Heart right ventricle (tissue), 16 donors: ENCODE data around the gene KRTAP4-8. TPM values are rescaled to one million over a fixed set of nuclear protein-coding genes. Genes with fewer than 3 reads are reported as not detected.
"Not testable (repeated sequence)": the region's sequence is repeated elsewhere in the genome, so short reads cannot be mapped to it uniquely, and the experiment has no call there.

Experiments used
- ATAC-seq, 8 donors: fragments of 200-7000 bp; cut with Tn5 transposase; one replicate each; pipeline ENCODE4 v1.9.1; 2020; ENCODE audit warnings: mild to moderate bottlenecking in 8 of 8, moderate library complexity in 8 of 8, moderate number of reproducible peaks in 1 of 8
- DNase-seq, 2 donors: peaks; one replicate each; pipeline ENCODE4 v3.0.0-alpha.2; 2020
- H3K27ac ChIP-seq, 10 donors: fragments of 200-600 bp; sonication (generic) in 2 of 10; one replicate each; pipeline versions ENCODE4 v1.5.0 to v1.8.0; 2020 to 2022; ENCODE audit warnings: mild to moderate bottlenecking in 3 of 10
- H3K27me3 ChIP-seq, 7 donors: fragments of 200-600 bp; one replicate each; pipeline ENCODE4 v1.8.0; 2021 to 2022; ENCODE audit warnings: mild to moderate bottlenecking in 2 of 7
- H3K36me3 ChIP-seq, 9 donors: fragments of 200-600 bp; sonication (generic) in 1 of 9; one replicate each; pipeline versions ENCODE4 v1.5.0 to v1.8.0; 2020 to 2022; ENCODE audit warnings: mild to moderate bottlenecking in 2 of 9
- H3K4me1 ChIP-seq, 9 donors: fragments of 200-600 bp; sonication (generic) in 1 of 9; one replicate each; pipeline versions ENCODE4 v1.5.0 to v1.8.0; 2020 to 2022; ENCODE audit warnings: mild to moderate bottlenecking in 4 of 9
- H3K4me3 ChIP-seq, 10 donors: fragments of 200-600 bp; sonication (generic) in 2 of 10; one replicate each; pipeline versions ENCODE4 v1.5.0 to v1.8.0; 2020 to 2022; ENCODE audit warnings: mild to moderate bottlenecking in 7 of 10, moderate library complexity in 2 of 10
- H3K9me3 ChIP-seq, 11 donors: fragments of 200-600 bp in 10 of 11; sonication (generic) in 2 of 11; one replicate each; pipeline versions ENCODE4 v1.5.0 to v1.8.0; 2013 to 2022; ENCODE audit warnings: mild to moderate bottlenecking in 2 of 11, control low read depth in 1 of 11, moderate library complexity in 1 of 11
- WGBS, 2 donors: extraction: QIAGEN DNeasy Blood & Tissue Kit; methylation state at CpG; one replicate each; pipeline ENCODE4 v1.1.7; 2013; ENCODE audit warnings: inconsistent platforms in 1 of 2; 5-methylcytosine and 5-hydroxymethylcytosine counted together
- intact Hi-C, 10 donors: fragments of 100-400 bp; cut with DNase I; formaldehyde crosslinking; loops; one replicate each; pipeline versions ENCODE4 v1.11.1 to v1.14.2; 2022
- polyA plus RNA-seq, 2 donors: library from polyadenylated mRNA; stranded (reverse); fragments of 200-250 nt; gene quantifications; one replicate each; pipeline ENCODE4 v1.2.3, GENCODE V29; 2013
- total RNA-seq, 10 donors: library from RNA; stranded (reverse); fragmentation: NEBNext Ultra II Directional in 3 of 10; extraction: Animal tissue kit (Norgen Biotek cat#: 25700) in 3 of 10; gene quantifications; one replicate each; pipeline versions ENCODE4 v1.2.1 to v1.2.4, GENCODE V29; 2021 to 2023
- TF ChIP-seq, protein P1 (sequence below), 9 donors: fragments of 200-600 bp; sonication (generic) in 2 of 9; IDR thresholded peaks; one replicate each; pipeline versions ENCODE4 v1.5.0 to v1.8.0; 2021 to 2022; ENCODE audit warnings: antibody characterized with exemption in 9 of 9, mild to moderate bottlenecking in 5 of 9, moderate library complexity in 1 of 9
- donor health status: Arrhythmogenic right ventricular cardiomyopathy.
- donor health status: ischemic (EF 13 %, LVEDD 7.1; RV severe dilation, severe dysfunction).
- donor health status: healthy with polysubstance abuse.
- donor health status: DM: no; HTN: yes; CAD: no.
- donor health status: DM: no; HTN: no; CAD: no.
- donor health status: ischemic (EF 25% LVEDD 6.9; RV normal size, moderate dysfunction).
- donor health status: ischemic (EF 25% LVEDD 5.7; RV mildly dilated, moderate dysfunction).
- donor health status: healthy.
- donor health status: DM: yes; HTN: yes; CAD: no.
- donor health status: Ischemic cardiomyopathy.
- donor health status: ischemic (EF 35%, LVEDD 5.7; RV mildly dilated, moderate dysfunction).
- donor health status: nonischemic (EF 11% LVEDD 7.7; RV severe dilation, severe dysfunction).
- donor health status: DM: yes; HTN: yes; CAD: no.
- donor health status: PGD.
- donor health status: ischemic (EF 29% LVEDD 5.4; RV normal size, mild dysfunction).
- donor health status: nonischemic (EF 23%, LVEDD 6.1; RV moderate dilation, normal function).

KRTAP4-8 gene
- total and polyA plus RNA-seq, 12 donors: not detected

- TF ChIP-seq, protein P1, sequence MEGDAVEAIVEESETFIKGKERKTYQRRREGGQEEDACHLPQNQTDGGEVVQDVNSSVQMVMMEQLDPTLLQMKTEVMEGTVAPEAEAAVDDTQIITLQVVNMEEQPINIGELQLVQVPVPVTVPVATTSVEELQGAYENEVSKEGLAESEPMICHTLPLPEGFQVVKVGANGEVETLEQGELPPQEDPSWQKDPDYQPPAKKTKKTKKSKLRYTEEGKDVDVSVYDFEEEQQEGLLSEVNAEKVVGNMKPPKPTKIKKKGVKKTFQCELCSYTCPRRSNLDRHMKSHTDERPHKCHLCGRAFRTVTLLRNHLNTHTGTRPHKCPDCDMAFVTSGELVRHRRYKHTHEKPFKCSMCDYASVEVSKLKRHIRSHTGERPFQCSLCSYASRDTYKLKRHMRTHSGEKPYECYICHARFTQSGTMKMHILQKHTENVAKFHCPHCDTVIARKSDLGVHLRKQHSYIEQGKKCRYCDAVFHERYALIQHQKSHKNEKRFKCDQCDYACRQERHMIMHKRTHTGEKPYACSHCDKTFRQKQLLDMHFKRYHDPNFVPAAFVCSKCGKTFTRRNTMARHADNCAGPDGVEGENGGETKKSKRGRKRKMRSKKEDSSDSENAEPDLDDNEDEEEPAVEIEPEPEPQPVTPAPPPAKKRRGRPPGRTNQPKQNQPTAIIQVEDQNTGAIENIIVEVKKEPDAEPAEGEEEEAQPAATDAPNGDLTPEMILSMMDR (IDR thresholded peaks at IDR 0.05): no peak
- intact Hi-C loops: loop anchor here in 1 of 10 donors (10.0 kb wide), 1 partner anchor 63 kb away; the partner anchor contains the start of genes KRTAP4-1 and KRTAP9-1
- H3K27me3 ChIP-seq: peaks cover 0 to 31% (median 8%) of the 10 kb centered on the region in 7 donors
Observed at GRCh38 chr17:41121742-41122141, 23.8 kb upstream of the KRTAP4-8 start.

DNA sequence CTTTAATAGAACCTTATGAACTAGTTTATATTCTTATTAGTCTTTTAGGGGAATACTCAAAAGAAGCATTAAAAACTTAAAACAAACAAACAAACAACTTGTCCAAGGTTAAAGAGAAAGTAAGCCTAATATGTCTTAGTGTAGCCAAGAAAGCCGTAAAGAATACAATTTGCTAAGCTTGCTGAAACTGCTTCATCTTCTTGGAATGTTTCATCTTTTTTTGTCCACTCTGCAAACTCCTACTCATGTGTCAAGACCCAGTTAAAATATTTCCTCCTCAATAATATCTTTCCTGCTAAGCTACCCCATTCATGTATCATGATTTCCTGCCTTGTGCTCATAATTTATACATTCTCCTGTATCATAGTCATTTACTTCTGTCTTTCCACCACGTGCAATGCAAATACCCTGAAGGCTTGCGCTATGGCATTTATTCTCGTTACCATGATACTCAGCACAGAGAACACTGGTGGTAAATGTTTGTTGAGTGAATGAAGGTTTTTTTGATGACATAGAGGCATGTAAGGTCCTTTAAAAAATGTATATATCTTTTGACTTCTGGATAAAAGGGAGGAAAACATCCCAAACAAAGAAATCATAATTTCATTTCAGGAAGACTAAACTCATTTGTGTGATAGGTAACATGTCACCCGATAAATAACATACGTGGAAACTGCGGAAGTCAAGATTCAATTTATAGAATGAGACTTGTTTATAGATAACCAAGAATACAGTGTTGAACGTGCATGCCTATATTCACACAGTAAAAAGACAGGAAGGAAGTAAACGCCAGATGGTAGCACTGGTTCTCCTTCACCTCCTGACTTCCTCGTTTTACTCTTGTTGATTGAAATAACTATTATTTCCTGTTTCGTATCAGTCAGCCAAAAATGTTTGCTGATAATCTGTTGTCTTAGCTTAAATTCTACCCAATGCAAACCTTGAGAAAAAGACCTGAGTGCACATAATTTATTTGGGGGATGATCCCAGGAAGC is 22.1 kb upstream of the KRTAP4-8 start:
- H3K9me3 ChIP-seq, H3K4me1 ChIP-seq, H3K27ac ChIP-seq, DNase-seq, H3K36me3 ChIP-seq, H3K4me3 ChIP-seq: not testable (repeated sequence)
- intact Hi-C loops: loop anchor here in 2 of 10 donors (5.0 to 10.0 kb wide), 2 partner anchors 53 to 65 kb away; partner anchors contain the start of genes KRTAP2-4 (in 1 of the 2), KRTAP4-1 (in 1 of the 2) and KRTAP9-1 (in 1 of the 2)
- H3K27me3 ChIP-seq: peaks cover 0 to 32% (median 8%) of the 10 kb centered on the region in 7 donors
- peak in 1 of 8 donors; percentile 29 for ATAC-seq
- 53 to 58% methylated on average over 11 of the region's 11 CpGs for WGBS, 2 donors

More at GRCh38 chr17:41121742-41122141, 23.8 kb upstream of the KRTAP4-8 start:
- Histone ChIP-seq H3K9me3 (no peaks in the 10 kb centered on the region), H3K4me3 (no peak overlapping the region), H3K27ac (no peak overlapping the region), H3K4me1 (no peaks in the 10 kb centered on the region), H3K36me3 (no peaks in the 10 kb centered on the region)
- ATAC-seq: no peak
- no peak for DNase-seq
- 83 to 89% methylated on average over 2 of the region's 2 CpGs for WGBS, 2 donors

DNA sequence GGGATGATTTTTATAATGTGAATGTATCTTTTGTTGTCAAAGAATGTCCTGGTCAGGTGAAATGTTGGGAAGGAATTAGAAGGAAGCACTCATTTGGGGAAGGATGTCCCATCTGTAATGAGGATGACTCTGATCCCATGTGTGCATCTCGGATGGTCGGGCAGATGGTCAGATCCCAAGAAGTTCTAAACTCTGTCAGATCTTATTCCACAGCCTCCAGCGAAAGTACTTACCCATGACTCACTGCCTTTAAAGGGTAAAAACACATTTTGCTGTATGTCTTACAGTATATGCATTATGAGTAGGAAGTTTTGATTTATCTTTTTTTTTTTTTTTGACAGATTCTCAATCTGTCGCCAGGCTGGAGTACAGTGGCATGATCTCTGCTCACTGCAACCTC is 20.8 kb upstream of the KRTAP4-8 start:
- 84 to 87% methylated on average over 4 of the region's 4 CpGs for WGBS, 2 donors
- H3K27me3 ChIP-seq: peaks cover 0 to 32% (median 8%) of the 10 kb centered on the region in 7 donors
- no peak for DNase-seq

GRCh38 chr17:41117846-41118386 is 20.0 kb upstream of the KRTAP4-8 start, which contains the start of gene KRTAP4-11:
Gene KRTAP4-11 (minus strand): TSS chr17:41118373. CDS start chr17:41118315, 58 bp downstream.
- not testable (repeated sequence) for DNase-seq, H3K4me3 ChIP-seq, H3K27ac ChIP-seq, H3K36me3 ChIP-seq, H3K4me1 ChIP-seq, ATAC-seq, H3K9me3 ChIP-seq
- intact Hi-C loops: loop anchor here in 1 of 10 donors (5.0 kb wide), 1 partner anchor 51 kb away; the partner anchor contains the start of gene KRTAP2-4
- peaks cover 0 to 32% (median 8%) of the 10 kb centered on the region in 7 donors for H3K27me3 ChIP-seq
- WGBS, 2 donors: 72 to 77% methylated on average over 10 of the region's 10 CpGs

More for the DNA sequence above, 20.8 kb upstream of the KRTAP4-8 start:
- no peak overlapping the region for H3K4me3 ChIP-seq
- ATAC-seq: no peak
- H3K27ac ChIP-seq: no peak overlapping the region
- TF ChIP-seq, protein P1 (IDR thresholded peaks at IDR 0.05): no peak
- H3K4me1 ChIP-seq: no peaks in the 10 kb centered on the region
- intact Hi-C loops: loop anchor here in 1 of 10 donors (5.0 kb wide), 1 partner anchor 51 kb away; the partner anchor contains the start of gene KRTAP2-4
- no peaks in the 10 kb centered on the region for H3K36me3 ChIP-seq
- H3K9me3 ChIP-seq: no peaks in the 10 kb centered on the region

DNA sequence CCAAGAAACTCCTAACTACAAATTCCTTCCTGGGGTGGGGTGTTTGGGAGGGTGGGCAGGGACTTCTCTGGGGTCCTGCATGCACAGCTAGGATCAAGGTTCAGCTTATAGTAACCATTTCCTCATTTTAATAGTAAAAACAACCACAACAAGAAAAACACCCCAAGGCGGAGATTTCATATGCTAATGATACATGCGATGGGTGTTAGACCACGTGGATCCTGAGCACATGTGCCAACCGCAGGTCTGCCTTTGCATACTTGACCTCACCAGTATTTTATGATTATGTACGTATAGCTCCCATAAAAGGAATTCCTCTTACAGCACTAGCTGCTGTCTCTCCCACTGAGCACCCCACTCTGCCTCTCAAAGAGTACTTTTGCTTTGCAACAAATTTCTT is 18.4 kb upstream of the KRTAP4-8 start:
- H3K4me1 ChIP-seq: no peaks in the 10 kb centered on the region
- H3K36me3 ChIP-seq: no peaks in the 10 kb centered on the region
- H3K4me3 ChIP-seq: no peak overlapping the region
- H3K27me3 ChIP-seq: peaks cover 0 to 23% (median 6%) of the 10 kb centered on the region in 7 donors
- DNase-seq (no peak), ATAC-seq (no peak)
- TF ChIP-seq, protein P1 (IDR thresholded peaks at IDR 0.05): no peak
- H3K9me3 ChIP-seq: peaks cover 0 to 11% (median 0%) of the 10 kb centered on the region in 11 donors
- intact Hi-C loops: loop anchor here in 1 of 10 donors (5.0 kb wide), 1 partner anchor 49 kb away; the partner anchor contains the start of gene KRTAP2-4
- H3K27ac ChIP-seq: no peak overlapping the region
- WGBS, 2 donors: 60 to 68% methylated on average over 5 of the region's 5 CpGs
